WTC11 (cell line): Measurements from ENCODE around the gene STUM.
"Not testable (repeated sequence)": the region's sequence is repeated elsewhere in the genome, so short reads cannot be mapped to it uniquely, and the experiment has no call there.

Experiments used
- HMGXB4 ChIP-seq: sonication (generic); formaldehyde crosslinking; IDR thresholded peaks from 2 replicates; pipeline ENCODE4 v1.8.1; 2023; ENCODE audit warnings: mild to moderate bottlenecking, moderate library complexity, missing genetic modification reagents
- SP1 ChIP-seq: sonication (generic); formaldehyde crosslinking; conservative IDR thresholded peaks from 2 replicates; pipeline ENCODE4 v1.8.1; 2022; ENCODE audit warnings: missing genetic modification reagents
- ZNF121 ChIP-seq: sonication (generic); formaldehyde crosslinking; IDR thresholded peaks from 2 replicates; pipeline ENCODE4 v1.8.0; 2023; ENCODE audit warnings: missing genetic modification reagents

- TF ChIP-seq SP1, ZNF121, HMGXB4 (CRISPR knock-in tag): not testable (repeated sequence)
Measured at GRCh38 chr1:226611980-226612379, 63.4 kb downstream of the STUM start.
